Measurements from ENCODE around the gene TTC39B.
"Not testable (repeated sequence)": the region's sequence is repeated elsewhere in the genome, so short reads cannot be mapped to it uniquely, and the experiment has no call there.

TTC39B gene

GRCh38 chr9:15306757-15307522 is at the start of gene TTC39B:
Gene TTC39B, minus strand, starts transcription at chr9:15307216. Its CDS starts 91 bp downstream, at chr9:15307125.
- DNase-seq, result peak; percentile 86

- no peak for DNase-seq
These were observed 48.7 kb upstream of the TTC39B start for GRCh38 chr9:15355669-15356068.

GRCh38 chr9:15354713-15355112 is 47.7 kb upstream of the TTC39B start:
- DNase-seq, result peak; percentile 44

- no peak for DNase-seq
These were observed 46.9 kb upstream of the TTC39B start for GRCh38 chr9:15353892-15354291.

GRCh38 chr9:15352306-15352705 is 45.3 kb upstream of the TTC39B start:
- DNase-seq, result no peak

- no peak for DNase-seq
These were observed 43.1 kb upstream of the TTC39B start for GRCh38 chr9:15349892-15350761.

- DNase-seq, result no peak
These were observed 39.8 kb upstream of the TTC39B start for GRCh38 chr9:15346837-15347236.

- no peak for DNase-seq
These were observed 37.2 kb upstream of the TTC39B start for GRCh38 chr9:15344191-15344590.

GRCh38 chr9:15333376-15333881 is 26.4 kb upstream of the TTC39B start:
- no peak for DNase-seq

GRCh38 chr9:15332939-15333338 is 25.9 kb upstream of the TTC39B start:
- DNase-seq, result no peak

- no peak for DNase-seq
These were observed 22.6 kb upstream of the TTC39B start for GRCh38 chr9:15329539-15330109.

- no peak for DNase-seq
These were observed 21.9 kb upstream of the TTC39B start for GRCh38 chr9:15328946-15329345.

- DNase-seq, result not testable (repeated sequence)
These were observed 15.7 kb upstream of the TTC39B start for GRCh38 chr9:15322695-15323094.

- DNase-seq, result not testable (repeated sequence)
These were observed 12.6 kb upstream of the TTC39B start for GRCh38 chr9:15319661-15320060.

GRCh38 chr9:15317836-15318235 is 10.8 kb upstream of the TTC39B start:
- DNase-seq, result no peak

GRCh38 chr9:15311607-15312006 is 4.6 kb upstream of the TTC39B start:
- DNase-seq, result no peak

- peak; percentile 62 for DNase-seq
These were observed 3.3 kb upstream of the TTC39B start for GRCh38 chr9:15310107-15310850.

- no peak for DNase-seq
These were observed 1.5 kb upstream of the TTC39B start for GRCh38 chr9:15308511-15308910.

- DNase-seq, result no peak
These were observed 466 bp upstream of the TTC39B start for GRCh38 chr9:15307523-15307841.

- DNase-seq, result peak; percentile 57
These were observed 804 bp downstream of the TTC39B start for GRCh38 chr9:15306068-15306756.

- DNase-seq, result no peak
These were observed 1.5 kb downstream of the TTC39B start for GRCh38 chr9:15305470-15305869.

GRCh38 chr9:15304632-15305031 is 2.4 kb downstream of the TTC39B start:
- no peak for DNase-seq

All from CD4-positive, alpha-beta T cell treated with Interleukin-10 for 1 hour (primary cell).